ENCODE measurements around the gene SDK1. TPM values are rescaled to one million over a fixed set of nuclear protein-coding genes. Genes with fewer than 3 reads are reported as not detected.

Gene SDK1
- total RNA-seq, 2 donors from 2014 or later: 3.1 to 3.6 TPM

GRCh38 chr7:3437467-3437866 lies 136.4 kb downstream of the SDK1 start:
- DNase-seq (ENCODE audit: low spot score): no peak
- Histone ChIP-seq H3K27ac (no peak overlapping the region), H3K4me1 (no peaks in the 10 kb centered on the region), H3K4me3 (no peak overlapping the region), H3K27me3 (no peaks in the 10 kb centered on the region), H3K9me3 (no peaks in the 10 kb centered on the region), H3K36me3 (no peaks in the 10 kb centered on the region)
- TF ChIP-seq CTCF (IDR thresholded peaks at IDR 0.05): no peak

GRCh38 chr7:3438352-3438751 lies 137.3 kb downstream of the SDK1 start:
- TF ChIP-seq CTCF (IDR thresholded peaks at IDR 0.05): no peak
- Histone ChIP-seq H3K36me3 (no peaks in the 10 kb centered on the region), H3K4me3 (no peak overlapping the region), H3K9me3 (no peaks in the 10 kb centered on the region), H3K27me3 (no peaks in the 10 kb centered on the region), H3K4me1 (no peaks in the 10 kb centered on the region), H3K27ac (no peak overlapping the region)
- DNase-seq (ENCODE audit: low spot score): no peak

- no peaks in the 10 kb centered on the region for H3K27me3 ChIP-seq
- H3K27ac ChIP-seq: no peak overlapping the region
- no peak for TF ChIP-seq CTCF (IDR thresholded peaks at IDR 0.05)
- no peak for DNase-seq (ENCODE audit: low spot score)
- H3K36me3 ChIP-seq: no peaks in the 10 kb centered on the region
- no peak overlapping the region for H3K4me3 ChIP-seq
- H3K9me3 ChIP-seq: no peaks in the 10 kb centered on the region
- no peaks in the 10 kb centered on the region for H3K4me1 ChIP-seq
These were observed 138.4 kb downstream of the SDK1 start for GRCh38 chr7:3439333-3440030.

- Histone ChIP-seq H3K4me3 (no peak overlapping the region), H3K27me3 (no peaks in the 10 kb centered on the region), H3K9me3 (peaks cover 0 to 6% of the 10 kb centered on the region in 2 donors), H3K4me1 (no peaks in the 10 kb centered on the region), H3K27ac (no peak overlapping the region), H3K36me3 (no peaks in the 10 kb centered on the region)
- TF ChIP-seq CTCF (IDR thresholded peaks at IDR 0.05): no peak
- DNase-seq (ENCODE audit: low spot score): no peak
These were observed 139.5 kb downstream of the SDK1 start for GRCh38 chr7:3440509-3440908.

- TF ChIP-seq CTCF (IDR thresholded peaks at IDR 0.05): no peak
- Histone ChIP-seq H3K27ac (no peak overlapping the region), H3K4me3 (no peak overlapping the region), H3K36me3 (no peaks in the 10 kb centered on the region), H3K27me3 (no peaks in the 10 kb centered on the region), H3K4me1 (no peaks in the 10 kb centered on the region), H3K9me3 (peaks cover 3 to 17% of the 10 kb centered on the region in 2 donors)
- DNase-seq (ENCODE audit: low spot score): no peak
These were observed 142.7 kb downstream of the SDK1 start for GRCh38 chr7:3443716-3444115.

- Histone ChIP-seq H3K27me3 (no peaks in the 10 kb centered on the region), H3K9me3 (peaks cover 3 to 17% of the 10 kb centered on the region in 2 donors), H3K4me1 (no peaks in the 10 kb centered on the region), H3K4me3 (no peak overlapping the region), H3K27ac (no peak overlapping the region), H3K36me3 (no peaks in the 10 kb centered on the region)
- no peak for TF ChIP-seq CTCF (IDR thresholded peaks at IDR 0.05)
- no peak for DNase-seq (ENCODE audit: low spot score)
These were observed 145.7 kb downstream of the SDK1 start for GRCh38 chr7:3446786-3447185.

All from right atrium auricular region (tissue), 2 donors.